B cell (primary cell): ENCODE data around the gene ZNF524. TPM values are rescaled to one million over a fixed set of nuclear protein-coding genes. Genes with fewer than 3 reads are reported as not detected.

ENCODE experiments used
- ATAC-seq: fragments of 200-7000 bp; cut with Tn5 transposase; one replicate; pipeline ENCODE4 v1.10.0; 2021; ENCODE audit warnings: low read depth, mild to moderate bottlenecking, moderate number of reproducible peaks, moderate library complexity
- CTCF ChIA-PET: fragments of 350-600 bp; sonication (Branson Sonifier 250); formaldehyde crosslinking; loops from one replicate; lab custom pipeline; 2021; ENCODE audit warnings: antibody characterized with exemption, inconsistent platforms; lab: Charles Lee
- POLR2A ChIA-PET: fragments of 350-600 bp; sonication (Branson Sonifier 250); formaldehyde crosslinking; loops from one replicate; lab custom pipeline; 2021; ENCODE audit warnings: antibody characterized with exemption; lab: Charles Lee
- DNase-seq: peaks from one replicate; pipeline ENCODE4 v3.0.0; 2013
- H2AFZ ChIP-seq: 2 replicates; pipeline ENCODE4 v1.6.1; 2012; ENCODE audit warnings: mild to moderate bottlenecking, low read depth, low read length; ENCODE audit not compliant: insufficient read depth, poor library complexity, severe bottlenecking
- H3K27ac ChIP-seq, 2 donors: 1 replicate in 1 of 2; 2 replicates in 1 of 2; pipeline ENCODE4 v1.5.1; 2012 to 2013; ENCODE audit warnings: low read length in 2 of 2, mild to moderate bottlenecking in 2 of 2, moderate library complexity in 1 of 2
- H3K27me3 ChIP-seq, 4 experiments: fragments of 200-600 bp in 1 of 4; sonication (generic) in 1 of 4; replicated peaks in 1 of 4; 1 replicate in 2 of 4; 2 replicates in 2 of 4; pipeline versions ENCODE4 v1.6.1 to v1.7.0; 2013 to 2016; ENCODE audit warnings: low read length in 3 of 4, mild to moderate bottlenecking in 2 of 4, mixed read lengths in 1 of 4, moderate library complexity in 1 of 4; ENCODE audit not compliant: insufficient read depth in 4 of 4, control insufficient read depth in 3 of 4; ENCODE audit errors: control extremely low read depth in 1 of 4
- H3K36me3 ChIP-seq, 2 experiments: replicated peaks in 1 of 2; 1 replicate in 1 of 2; 2 replicates in 1 of 2; pipeline versions ENCODE4 v1.6.1 to v1.7.1; 2013; ENCODE audit warnings: low read length in 1 of 2; ENCODE audit not compliant: insufficient read depth in 2 of 2, control insufficient read depth in 1 of 2; ENCODE audit errors: control extremely low read depth in 1 of 2, extremely low read depth in 1 of 2
- H3K4me1 ChIP-seq, 2 donors: fragments of 200-600 bp in 1 of 2; sonication (generic) in 1 of 2; 1 replicate in 1 of 2; 2 replicates in 1 of 2; pipeline versions ENCODE4 v1.5.1 to v1.6.1; 2013 to 2017; ENCODE audit warnings: low read length in 2 of 2; ENCODE audit not compliant: control insufficient read depth in 2 of 2, insufficient read depth in 2 of 2
- H3K4me2 ChIP-seq: replicated peaks from 2 replicates; pipeline ENCODE3; 2012; ENCODE audit warnings: mild to moderate bottlenecking, low read depth, low read length; ENCODE audit not compliant: poor library complexity, severe bottlenecking
- H3K4me3 ChIP-seq, 5 experiments: fragments of 200-600 bp in 1 of 5; sonication (generic) in 1 of 5; 1 replicate in 3 of 5; 2 replicates in 2 of 5; pipeline versions ENCODE4 v1.5.1 to v1.7.0; 2011 to 2016; ENCODE audit warnings: low read length in 4 of 5, mild to moderate bottlenecking in 4 of 5, low read depth in 2 of 5, control low read depth in 1 of 5, moderate library complexity in 1 of 5; ENCODE audit not compliant: insufficient read depth in 1 of 5; ENCODE audit errors: control extremely low read depth in 1 of 5, extremely low read depth in 1 of 5
- H3K79me2 ChIP-seq: fragments of 200-600 bp; sonication (generic); one replicate; pipeline ENCODE4 v1.6.0; 2016; ENCODE audit warnings: low read length; ENCODE audit not compliant: control insufficient read depth, insufficient read depth
- H3K9ac ChIP-seq: fragments of 200-600 bp; sonication (generic); 2 replicates; pipeline ENCODE4 v1.6.1; 2017; ENCODE audit warnings: mild to moderate bottlenecking, low read length, moderate library complexity
- H3K9me3 ChIP-seq, 3 donors: one replicate each; pipeline versions ENCODE4 v1.6.1 to v1.7.1; 2013; ENCODE audit warnings: low read length in 2 of 3; ENCODE audit not compliant: control insufficient read depth in 2 of 3, insufficient read depth in 1 of 3; ENCODE audit errors: control extremely low read depth in 1 of 3
- H4K20me1 ChIP-seq: 2 replicates; pipeline ENCODE4 v1.6.0; 2012; ENCODE audit warnings: mild to moderate bottlenecking, low read length; ENCODE audit not compliant: insufficient read depth, control insufficient read depth, poor library complexity, severe bottlenecking
- H3K27ac Mint-ChIP-seq: one replicate; pipeline ENCODE4 v1.8.0; 2021; ENCODE audit warnings: mixed read lengths
- H3K27me3 Mint-ChIP-seq: one replicate; pipeline ENCODE4 v1.8.0; 2021; ENCODE audit warnings: mixed read lengths
- H3K4me1 Mint-ChIP-seq: one replicate; pipeline ENCODE4 v1.8.0; 2021; ENCODE audit warnings: mixed read lengths
- H3K4me3 Mint-ChIP-seq: one replicate; pipeline ENCODE4 v1.8.0; 2021; ENCODE audit warnings: mixed read lengths
- H3K9me3 Mint-ChIP-seq: one replicate; pipeline ENCODE4 v1.8.0; 2022; ENCODE audit warnings: mixed read lengths; ENCODE audit not compliant: insufficient read depth
- EZH2 ChIP-seq: IDR thresholded peaks from 2 replicates; pipeline ENCODE4 v1.6.1; 2012; ENCODE audit warnings: borderline replicate concordance, low read depth, mild to moderate bottlenecking, moderate library complexity, low read length; ENCODE audit not compliant: insufficient read depth, poor library complexity, severe bottlenecking
- WGBS: methylation state at CpG from one replicate; pipeline ENCODE4 v1.1.5; 2013; ENCODE audit warnings: missing lambda C conversion rate; ENCODE audit not compliant: insufficient coverage; 5-methylcytosine and 5-hydroxymethylcytosine counted together
- intact Hi-C: fragments of 100-400 bp; cut with micrococcal nuclease; formaldehyde crosslinking; loops from one replicate; pipeline ENCODE4 v1.10.0; 2022
- polyA plus RNA-seq: library from polyadenylated mRNA; depleted of rRNA; stranded (reverse); fragments of >200 nt; gene quantifications from 2 replicates; pipeline ENCODE4 v1.2.3, GENCODE V29; 2012
- total RNA-seq, 2 donors: library from RNA; stranded (reverse); fragments of 120-200 nt in 1 of 2; gene quantifications; 1 replicate in 1 of 2; 2 replicates in 1 of 2; pipeline versions ENCODE4 v1.2.3 to v1.2.4, GENCODE V29; 2013 to 2022
- TF ChIP-seq, protein P1 (sequence below): fragments of 200-600 bp; IDR thresholded peaks from one replicate; pipeline ENCODE4 v1.8.0; 2022; ENCODE audit warnings: antibody characterized with exemption, mild to moderate bottlenecking

Gene ZNF524
- total and polyA plus RNA-seq, 2 donors (not counting 1 experiment from before 2014, with no cell fraction given) = 23.8 to 27.4 TPM

DNA sequence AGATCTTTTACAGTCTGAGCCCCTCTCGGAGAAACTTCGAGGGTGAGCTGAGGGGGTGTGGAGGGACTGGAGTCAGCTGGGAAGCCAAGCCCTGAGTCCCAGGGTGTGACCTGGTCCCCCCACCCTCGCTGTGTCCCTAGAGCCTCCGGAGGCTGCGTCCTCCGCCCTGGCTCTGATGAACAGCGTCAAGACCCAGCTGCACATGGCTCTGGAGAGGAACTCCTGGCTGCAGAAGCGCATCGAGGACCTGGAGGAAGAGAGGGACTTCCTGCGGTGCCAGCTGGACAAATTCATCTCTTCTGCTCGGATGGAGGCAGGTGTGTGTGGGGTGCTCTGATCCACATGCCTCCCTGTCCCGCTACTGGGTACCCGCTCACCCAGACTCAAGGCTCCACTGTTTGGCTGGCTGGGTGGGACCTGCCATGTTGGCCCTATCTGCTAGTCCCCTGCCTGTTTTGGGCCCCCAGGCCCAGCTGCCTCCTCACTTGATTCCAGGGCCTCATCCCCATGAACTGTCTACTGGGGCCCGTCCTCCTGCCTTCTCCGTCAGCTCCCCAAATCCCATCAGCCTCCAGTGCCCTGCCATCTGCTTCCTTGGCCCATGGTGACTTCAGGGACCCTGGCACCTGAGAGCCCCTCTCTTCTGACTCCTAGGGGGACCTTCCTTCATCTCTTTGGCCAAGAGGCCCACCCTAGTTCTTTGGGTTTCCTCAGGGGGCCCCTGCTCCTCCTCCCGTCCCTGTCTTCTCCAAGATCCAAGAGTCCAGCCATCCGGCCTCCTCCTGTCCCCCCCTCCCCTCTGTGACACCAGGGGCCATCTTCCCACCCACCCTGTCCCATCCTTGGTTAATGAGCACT lies 49.4 kb downstream of the ZNF524 start:
- peak overlapping the region; percentile 85 for H3K9ac ChIP-seq
- Mint-ChIP-seq H3K27me3 (no peaks in the 10 kb centered on the region), H3K4me3 (peak overlapping the region; percentile 83), H3K9me3 (no peaks in the 10 kb centered on the region), H3K27ac (peak overlapping the region; percentile 86), H3K4me1 (peaks cover 50% of the 10 kb centered on the region)
- no peak for ATAC-seq
- peaks cover 0 to 36% of the 10 kb centered on the region in 2 experiments for H3K36me3 ChIP-seq
- peaks cover 10% of the 10 kb centered on the region for H4K20me1 ChIP-seq
- CTCF ChIA-PET = interaction anchor here (7.2 kb wide), 1 partner anchor 14 kb away, joined by 131 read pairs; no protein-coding TSS in a partner anchor
- no peak for DNase-seq
- H3K79me2 ChIP-seq = peaks cover 39% of the 10 kb centered on the region
- no peaks in the 10 kb centered on the region for H3K9me3 ChIP-seq
- TF ChIP-seq, protein P1, sequence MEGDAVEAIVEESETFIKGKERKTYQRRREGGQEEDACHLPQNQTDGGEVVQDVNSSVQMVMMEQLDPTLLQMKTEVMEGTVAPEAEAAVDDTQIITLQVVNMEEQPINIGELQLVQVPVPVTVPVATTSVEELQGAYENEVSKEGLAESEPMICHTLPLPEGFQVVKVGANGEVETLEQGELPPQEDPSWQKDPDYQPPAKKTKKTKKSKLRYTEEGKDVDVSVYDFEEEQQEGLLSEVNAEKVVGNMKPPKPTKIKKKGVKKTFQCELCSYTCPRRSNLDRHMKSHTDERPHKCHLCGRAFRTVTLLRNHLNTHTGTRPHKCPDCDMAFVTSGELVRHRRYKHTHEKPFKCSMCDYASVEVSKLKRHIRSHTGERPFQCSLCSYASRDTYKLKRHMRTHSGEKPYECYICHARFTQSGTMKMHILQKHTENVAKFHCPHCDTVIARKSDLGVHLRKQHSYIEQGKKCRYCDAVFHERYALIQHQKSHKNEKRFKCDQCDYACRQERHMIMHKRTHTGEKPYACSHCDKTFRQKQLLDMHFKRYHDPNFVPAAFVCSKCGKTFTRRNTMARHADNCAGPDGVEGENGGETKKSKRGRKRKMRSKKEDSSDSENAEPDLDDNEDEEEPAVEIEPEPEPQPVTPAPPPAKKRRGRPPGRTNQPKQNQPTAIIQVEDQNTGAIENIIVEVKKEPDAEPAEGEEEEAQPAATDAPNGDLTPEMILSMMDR = no peak
- no peak for TF ChIP-seq EZH2
- peak overlapping the region in 4 of 5 experiments; percentile 79 to 96 (median 92) for H3K4me3 ChIP-seq
- H3K27me3 ChIP-seq = no peaks in the 10 kb centered on the region
- peak overlapping the region; percentile 86 for H3K4me2 ChIP-seq
- POLR2A ChIA-PET = interaction anchor here (0.6 to 2.0 kb wide), 8 partner anchors 10 to 188 kb away, joined by 3 to 8 read pairs (median 4); partner anchors contain the start of genes ISOC2 and ZNF784
- peaks cover 32 to 47% of the 10 kb centered on the region in 2 donors for H3K4me1 ChIP-seq
- 67% methylated on average over 16 of the region's 17 CpGs for WGBS
- H3K27ac ChIP-seq = peak overlapping the region; percentile 65 to 79
- intact Hi-C loops = no loop called here
- H2AFZ ChIP-seq = peak overlapping the region; percentile 84
